Glutamatergic neuron (in vitro differentiated cells): ENCODE measurements around the gene PDHX. TPM values are rescaled to one million over a fixed set of nuclear protein-coding genes. Genes with fewer than 3 reads are reported as not detected.

Experiments
- DNase-seq: peaks from one replicate; pipeline ENCODE4 v3.0.0; 2022
- H3K27ac Mint-ChIP-seq: one replicate; pipeline ENCODE4 v1.8.0; 2020; ENCODE audit warnings: mild to moderate bottlenecking, mixed read lengths, inconsistent platforms; ENCODE audit not compliant: unreplicated experiment
- H3K27me3 Mint-ChIP-seq: one replicate; pipeline ENCODE4 v1.8.0; 2020; ENCODE audit warnings: mild to moderate bottlenecking, moderate library complexity, mixed read lengths, inconsistent platforms; ENCODE audit not compliant: unreplicated experiment
- H3K36me3 Mint-ChIP-seq: one replicate; pipeline ENCODE4 v1.8.0; 2020; ENCODE audit warnings: mild to moderate bottlenecking, mixed read lengths, inconsistent platforms; ENCODE audit not compliant: unreplicated experiment
- H3K4me1 Mint-ChIP-seq: one replicate; pipeline ENCODE4 v1.8.0; 2020; ENCODE audit warnings: mild to moderate bottlenecking, low read depth, mixed read lengths, inconsistent platforms; ENCODE audit not compliant: unreplicated experiment
- H3K4me3 Mint-ChIP-seq: one replicate; pipeline ENCODE4 v1.8.0; 2020; ENCODE audit warnings: mild to moderate bottlenecking, mixed read lengths, inconsistent platforms; ENCODE audit not compliant: unreplicated experiment
- H3K9me3 Mint-ChIP-seq: one replicate; pipeline ENCODE4 v1.8.0; 2020; ENCODE audit warnings: mild to moderate bottlenecking, moderate library complexity, mixed read lengths, inconsistent platforms; ENCODE audit not compliant: unreplicated experiment
- total RNA-seq: library from RNA; stranded (reverse); fragmentation: NEBNext Ultra II Directional; extraction: Animal tissue kit (Norgen Biotek cat#: 25700); gene quantifications from one replicate; pipeline ENCODE4 v1.2.1, GENCODE V29; 2021; ENCODE audit not compliant: unreplicated experiment
- TF ChIP-seq, protein P1 (sequence below): fragments of 200-600 bp; sonication (generic); IDR thresholded peaks from one replicate; pipeline ENCODE4 v1.5.0; 2021; ENCODE audit not compliant: partially characterized antibody, unreplicated experiment

Gene PDHX
- total RNA-seq, 1 donor from 2014 or later: 46.5 TPM

DNA sequence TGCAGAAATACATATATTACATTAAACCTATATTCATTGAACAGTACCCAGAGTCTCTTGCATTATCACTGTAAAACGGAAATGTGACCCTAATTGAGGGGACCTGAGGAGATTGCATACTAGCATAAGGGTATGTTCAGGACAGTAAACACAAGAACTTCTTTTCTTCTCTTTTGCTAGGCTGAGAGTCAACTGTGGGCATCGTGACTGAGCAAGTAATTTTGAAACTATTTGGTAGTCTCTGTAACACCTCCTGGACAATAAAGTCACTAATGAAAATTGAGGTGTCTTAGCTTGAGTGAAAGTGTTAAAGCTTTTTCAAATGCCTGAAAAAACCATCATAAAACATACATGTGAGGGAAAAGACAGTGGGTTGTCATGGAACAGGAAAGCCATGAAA is 90.9 kb downstream of the PDHX start:
- Mint-ChIP-seq H3K4me3 (no peak overlapping the region), H3K4me1 (peaks cover 15% of the 10 kb centered on the region), H3K27ac (no peak overlapping the region), H3K9me3 (peaks cover 2% of the 10 kb centered on the region), H3K36me3 (no peaks in the 10 kb centered on the region), H3K27me3 (no peaks in the 10 kb centered on the region)
- DNase-seq: no peak
- TF ChIP-seq, protein P1, sequence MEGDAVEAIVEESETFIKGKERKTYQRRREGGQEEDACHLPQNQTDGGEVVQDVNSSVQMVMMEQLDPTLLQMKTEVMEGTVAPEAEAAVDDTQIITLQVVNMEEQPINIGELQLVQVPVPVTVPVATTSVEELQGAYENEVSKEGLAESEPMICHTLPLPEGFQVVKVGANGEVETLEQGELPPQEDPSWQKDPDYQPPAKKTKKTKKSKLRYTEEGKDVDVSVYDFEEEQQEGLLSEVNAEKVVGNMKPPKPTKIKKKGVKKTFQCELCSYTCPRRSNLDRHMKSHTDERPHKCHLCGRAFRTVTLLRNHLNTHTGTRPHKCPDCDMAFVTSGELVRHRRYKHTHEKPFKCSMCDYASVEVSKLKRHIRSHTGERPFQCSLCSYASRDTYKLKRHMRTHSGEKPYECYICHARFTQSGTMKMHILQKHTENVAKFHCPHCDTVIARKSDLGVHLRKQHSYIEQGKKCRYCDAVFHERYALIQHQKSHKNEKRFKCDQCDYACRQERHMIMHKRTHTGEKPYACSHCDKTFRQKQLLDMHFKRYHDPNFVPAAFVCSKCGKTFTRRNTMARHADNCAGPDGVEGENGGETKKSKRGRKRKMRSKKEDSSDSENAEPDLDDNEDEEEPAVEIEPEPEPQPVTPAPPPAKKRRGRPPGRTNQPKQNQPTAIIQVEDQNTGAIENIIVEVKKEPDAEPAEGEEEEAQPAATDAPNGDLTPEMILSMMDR: no peak

DNA sequence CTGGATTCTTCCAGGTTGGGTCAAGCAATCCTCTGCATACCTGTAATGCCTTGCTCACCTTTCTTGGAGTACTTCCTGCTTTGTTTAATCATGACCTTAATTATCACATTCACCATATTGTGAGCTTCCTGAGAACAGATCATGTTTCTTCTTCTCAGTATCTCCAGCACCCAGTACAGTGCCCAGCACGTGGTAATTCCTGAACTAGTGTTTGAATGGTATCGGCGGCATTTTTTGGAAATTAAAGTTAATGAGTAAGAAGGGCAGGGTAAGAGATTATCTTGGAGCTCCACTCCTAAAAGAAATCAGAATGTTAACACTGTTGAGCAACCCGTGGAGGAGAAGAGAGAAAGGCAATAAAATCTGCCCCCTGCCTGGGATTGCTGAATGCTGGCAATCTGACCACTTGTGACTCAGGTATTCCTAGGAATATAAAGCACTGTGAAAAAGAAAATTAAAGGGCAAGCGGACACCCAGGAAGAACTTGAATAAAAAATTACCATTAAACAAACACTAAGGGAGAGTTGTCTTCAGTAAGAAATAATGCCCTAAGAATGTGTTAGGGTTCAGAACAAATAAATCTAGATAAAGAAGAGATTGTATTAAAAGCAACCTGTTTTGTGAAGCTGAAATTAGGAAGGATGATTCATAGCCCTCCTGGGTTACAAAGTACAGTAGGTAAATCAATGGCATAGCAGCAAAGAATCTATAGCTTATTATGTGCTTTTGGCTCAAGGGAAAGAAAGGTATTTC is 92.9 kb downstream of the PDHX start:
- Mint-ChIP-seq H3K27ac (no peak overlapping the region), H3K4me1 (peaks cover 15% of the 10 kb centered on the region), H3K4me3 (no peak overlapping the region), H3K9me3 (peaks cover 2% of the 10 kb centered on the region), H3K27me3 (no peaks in the 10 kb centered on the region), H3K36me3 (no peaks in the 10 kb centered on the region)
- TF ChIP-seq, protein P1: no peak
- no peak for DNase-seq

DNA sequence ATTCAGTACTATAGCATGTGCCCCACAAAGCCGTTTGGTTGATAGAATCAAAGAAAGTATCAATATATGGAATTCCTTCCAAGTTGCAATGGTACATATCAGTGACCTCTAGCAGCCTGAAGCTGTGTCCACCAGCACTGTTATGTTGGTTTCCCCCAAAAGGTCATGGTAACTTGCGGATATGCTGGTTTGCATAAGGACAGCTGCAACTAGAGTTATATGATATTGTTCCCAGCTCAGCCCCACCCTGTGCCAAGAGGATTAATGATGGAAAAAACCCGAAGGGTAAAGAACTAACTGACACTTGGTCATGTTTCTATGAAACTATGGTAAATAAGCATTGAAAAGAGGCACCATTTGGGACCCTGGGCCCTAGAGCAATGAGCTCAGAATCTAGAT is 93.5 kb downstream of the PDHX start:
- no peaks in the 10 kb centered on the region for H3K36me3 Mint-ChIP-seq
- TF ChIP-seq, protein P1: no peak
- no peak overlapping the region for H3K4me3 Mint-ChIP-seq
- H3K4me1 Mint-ChIP-seq: peaks cover 12% of the 10 kb centered on the region
- H3K9me3 Mint-ChIP-seq: peaks cover 2% of the 10 kb centered on the region
- H3K27me3 Mint-ChIP-seq: no peaks in the 10 kb centered on the region
- no peak for DNase-seq
- H3K27ac Mint-ChIP-seq: no peak overlapping the region

- TF ChIP-seq, protein P1: no peak
- DNase-seq: no peak
- no peak overlapping the region for H3K4me3 Mint-ChIP-seq
- no peaks in the 10 kb centered on the region for H3K27me3 Mint-ChIP-seq
- H3K9me3 Mint-ChIP-seq: peaks cover 2% of the 10 kb centered on the region
- peaks cover 7% of the 10 kb centered on the region for H3K4me1 Mint-ChIP-seq
- no peaks in the 10 kb centered on the region for H3K36me3 Mint-ChIP-seq
- H3K27ac Mint-ChIP-seq: no peak overlapping the region
Observed at GRCh38 chr11:35010654-35011053, 94.2 kb downstream of the PDHX start.

DNA sequence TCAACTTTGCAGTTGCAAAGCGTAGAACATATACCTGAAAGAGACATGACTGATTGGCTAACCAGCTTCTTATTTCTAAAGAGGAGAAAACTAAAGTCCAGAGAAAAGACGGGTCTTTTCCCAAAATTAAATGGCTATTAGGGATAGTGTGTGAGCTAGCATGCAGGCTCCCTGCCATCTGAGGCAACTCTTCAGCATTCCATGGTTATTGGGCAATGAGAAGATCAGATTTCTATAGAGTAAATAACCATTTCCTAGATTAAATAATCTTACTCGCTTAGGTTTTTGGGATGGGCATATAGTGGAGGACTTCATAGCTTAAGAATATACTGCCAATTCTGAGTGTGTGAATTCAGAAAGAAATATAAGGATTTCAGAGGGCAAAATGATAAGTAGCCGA is 95.0 kb downstream of the PDHX start:
- TF ChIP-seq, protein P1: no peak
- no peak for DNase-seq
- H3K4me1 Mint-ChIP-seq: peaks cover 7% of the 10 kb centered on the region
- H3K4me3 Mint-ChIP-seq: no peak overlapping the region
- peaks cover 2% of the 10 kb centered on the region for H3K9me3 Mint-ChIP-seq
- no peak overlapping the region for H3K27ac Mint-ChIP-seq
- H3K27me3 Mint-ChIP-seq: no peaks in the 10 kb centered on the region
- no peaks in the 10 kb centered on the region for H3K36me3 Mint-ChIP-seq
